K562 (cell line): ENCODE results near the gene OR2V2. TPM values are rescaled to one million over a fixed set of nuclear protein-coding genes. Genes with fewer than 3 reads are reported as not detected.

ENCODE experiments used
- ATF1 ChIP-seq, 2 experiments: fragments of 450-650 bp in 1 of 2; IDR thresholded peaks; 2 replicates each; pipeline ENCODE4 v1.6.1; 2016; ENCODE audit warnings: missing compliant biosample characterization in 1 of 2, missing genetic modification characterization in 1 of 2
- CTBP1 ChIP-seq: fragments of 450-650 bp; IDR thresholded peaks from 2 replicates; pipeline ENCODE4 v1.6.1; 2016; ENCODE audit warnings: borderline replicate concordance
- ETV1 ChIP-seq: fragments of 450-650 bp; conservative IDR thresholded peaks from 2 replicates; pipeline ENCODE4 v1.6.1; 2016; ENCODE audit warnings: missing genetic modification characterization, control low read depth, low read depth, missing compliant biosample characterization
- GABPB2 ChIP-seq: fragments of 250-450 bp; sonication (Bioruptor Pico); conservative IDR thresholded peaks from 2 replicates; pipeline ENCODE4 v1.5.1; 2021; ENCODE audit warnings: mild to moderate bottlenecking
- KAT2B ChIP-seq: IDR thresholded peaks from one replicate; pipeline ENCODE4 v1.6.1; 2012; ENCODE audit warnings: low read depth, mild to moderate bottlenecking, control low read depth, inconsistent platforms, low read length, moderate library complexity
- NELFE ChIP-seq: IDR thresholded peaks from 2 replicates; pipeline ENCODE4 v1.6.1; 2011; ENCODE audit warnings: mild to moderate bottlenecking; ENCODE audit not compliant: insufficient read depth, insufficient read length
- PHTF2 ChIP-seq: fragments of 250-450 bp; sonication (Bioruptor Pico); IDR thresholded peaks from 2 replicates; pipeline ENCODE4 v1.5.0; 2021; ENCODE audit warnings: mild to moderate bottlenecking
- RBM15 ChIP-seq: fragments of 200-400 bp; formaldehyde crosslinking; IDR thresholded peaks from 2 replicates; pipeline ENCODE4 v1.6.1; 2018; ENCODE audit warnings: mild to moderate bottlenecking, low read length, moderate library complexity; ENCODE audit not compliant: insufficient read depth
- SIN3B ChIP-seq: fragments of 450-650 bp; IDR thresholded peaks from 2 replicates; pipeline ENCODE4 v1.6.1; 2017; ENCODE audit warnings: low read depth, mild to moderate bottlenecking, moderate library complexity
- TAF1 ChIP-seq: IDR thresholded peaks from 2 replicates; pipeline ENCODE4 v1.6.1; 2011; ENCODE audit warnings: mild to moderate bottlenecking, low read length, moderate library complexity; ENCODE audit not compliant: insufficient read depth, control insufficient read depth, severe bottlenecking; ENCODE audit errors: extremely low read depth
- ZBTB8A ChIP-seq: fragments of 450-650 bp; IDR thresholded peaks from 2 replicates; pipeline ENCODE4 v1.6.1; 2018; ENCODE audit warnings: mild to moderate bottlenecking, moderate library complexity; ENCODE audit not compliant: partially characterized antibody
- ZKSCAN8 ChIP-seq: fragments of 200-800 bp; sonication (Bioruptor generic); IDR thresholded peaks from 2 replicates; pipeline ENCODE4 v1.6.1; 2016; ENCODE audit warnings: missing genetic modification characterization, missing compliant biosample characterization
- ZNF174 ChIP-seq: fragments of 250-450 bp; sonication (Bioruptor Pico); IDR thresholded peaks from 2 replicates; pipeline ENCODE4 v1.4.0; 2020; ENCODE audit warnings: mild to moderate bottlenecking
- ZNF507 ChIP-seq: conservative IDR thresholded peaks from 2 replicates; pipeline ENCODE4 v1.6.1; 2017; ENCODE audit warnings: missing genetic modification characterization, missing compliant biosample characterization
- ZNF695 ChIP-seq: fragments of 450-650 bp; formaldehyde crosslinking; IDR thresholded peaks from 2 replicates; pipeline ENCODE4 v1.4.0; 2020; ENCODE audit warnings: mild to moderate bottlenecking, moderate library complexity
- ZNF778 ChIP-seq: fragments of 450-650 bp; formaldehyde crosslinking; IDR thresholded peaks from 2 replicates; pipeline ENCODE4 v1.4.0; 2020; ENCODE audit warnings: mild to moderate bottlenecking, moderate library complexity
- polyA plus RNA-seq, 8 experiments: library from polyadenylated mRNA; depleted of rRNA in 4 of 8; stranded (reverse) in 5 of 8; unstranded in 3 of 8; fragments of >200 nt; fragmentation: Nextera tagmentation in 2 of 8; fragmentation: Illumina TruSeq in 1 of 8; extraction: Ambion mirVana in 2 of 8; extraction: Trizol in 1 of 8; gene quantifications; 2 replicates each; pipeline versions ENCODE4 v1.2.1 to v1.2.3, GENCODE V29; 2011 to 2014; ENCODE audit warnings: inconsistent platforms in 1 of 8, missing spikeins in 1 of 8
- total RNA-seq, 7 experiments: library from RNA; depleted of rRNA in 6 of 7; stranded (reverse); fragments of >200 nt in 6 of 7; fragmentation: Illumina TruSeq in 2 of 7; extraction: Trizol in 2 of 7; gene quantifications; 2 replicates each; pipeline versions ENCODE4 v1.2.1 to v1.2.3, GENCODE V29; 2011 to 2021; ENCODE audit warnings: low replicate concordance in 1 of 7
- TF ChIP-seq, protein P1 (sequence below): fragments of 200-400 bp; formaldehyde crosslinking; IDR thresholded peaks from 2 replicates; pipeline ENCODE4 v1.6.1; 2017; ENCODE audit warnings: mild to moderate bottlenecking, low read depth, low read length, moderate library complexity
- TF ChIP-seq, protein P2 (sequence below): sonication (generic); formaldehyde crosslinking; IDR thresholded peaks from 2 replicates; pipeline ENCODE4 v1.8.0; 2022; ENCODE audit warnings: mild to moderate bottlenecking, low read depth, missing genetic modification reagents
- TF ChIP-seq, protein P3 (sequence below): fragments of 250-450 bp; sonication (Bioruptor Pico); IDR thresholded peaks from 2 replicates; pipeline ENCODE4 v1.8.0; 2022; ENCODE audit warnings: moderate library complexity, mild to moderate bottlenecking, inconsistent platforms
- TF ChIP-seq, protein P4 (sequence below): sonication (generic); formaldehyde crosslinking; IDR thresholded peaks from 2 replicates; pipeline ENCODE4 v1.8.0; 2023; ENCODE audit warnings: missing genetic modification reagents, mild to moderate bottlenecking, borderline replicate concordance

Gene OR2V2
- total and polyA plus RNA-seq, 9 of the 15 experiments (the other 6 are each of a cell fraction or from before 2014, with no cell fraction given), result 0.01 TPM; not detected in 8

DNA sequence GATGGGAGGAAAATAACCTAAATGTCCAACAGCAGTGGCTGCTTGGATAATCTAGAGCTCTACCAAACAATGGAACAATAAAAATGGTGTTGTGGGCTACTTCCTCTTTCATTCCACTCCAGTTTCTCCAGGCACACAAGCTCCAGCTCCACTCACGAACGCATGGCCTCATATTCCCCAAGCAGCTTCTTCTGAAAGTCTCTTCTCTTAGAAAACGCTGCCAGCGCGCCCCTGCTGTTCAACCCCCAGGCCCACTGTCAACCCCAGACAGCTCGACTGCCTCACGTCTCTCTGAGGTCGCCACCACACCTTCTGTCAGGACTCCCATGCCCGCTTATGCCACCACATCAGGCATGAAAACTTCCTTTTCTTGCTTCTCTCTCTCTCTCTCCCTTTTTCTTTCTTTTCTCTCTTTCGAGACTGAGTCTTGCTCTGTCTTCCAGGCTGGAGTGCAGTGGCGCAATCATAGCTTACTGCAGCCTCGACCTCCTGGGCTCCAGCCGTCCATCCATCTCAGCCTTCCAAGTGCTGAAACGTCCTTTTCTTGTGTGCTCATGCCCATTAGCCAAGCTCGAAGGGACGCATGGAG lies 16.2 kb downstream of the OR2V2 start (continued):
- TF ChIP-seq, protein P1, sequence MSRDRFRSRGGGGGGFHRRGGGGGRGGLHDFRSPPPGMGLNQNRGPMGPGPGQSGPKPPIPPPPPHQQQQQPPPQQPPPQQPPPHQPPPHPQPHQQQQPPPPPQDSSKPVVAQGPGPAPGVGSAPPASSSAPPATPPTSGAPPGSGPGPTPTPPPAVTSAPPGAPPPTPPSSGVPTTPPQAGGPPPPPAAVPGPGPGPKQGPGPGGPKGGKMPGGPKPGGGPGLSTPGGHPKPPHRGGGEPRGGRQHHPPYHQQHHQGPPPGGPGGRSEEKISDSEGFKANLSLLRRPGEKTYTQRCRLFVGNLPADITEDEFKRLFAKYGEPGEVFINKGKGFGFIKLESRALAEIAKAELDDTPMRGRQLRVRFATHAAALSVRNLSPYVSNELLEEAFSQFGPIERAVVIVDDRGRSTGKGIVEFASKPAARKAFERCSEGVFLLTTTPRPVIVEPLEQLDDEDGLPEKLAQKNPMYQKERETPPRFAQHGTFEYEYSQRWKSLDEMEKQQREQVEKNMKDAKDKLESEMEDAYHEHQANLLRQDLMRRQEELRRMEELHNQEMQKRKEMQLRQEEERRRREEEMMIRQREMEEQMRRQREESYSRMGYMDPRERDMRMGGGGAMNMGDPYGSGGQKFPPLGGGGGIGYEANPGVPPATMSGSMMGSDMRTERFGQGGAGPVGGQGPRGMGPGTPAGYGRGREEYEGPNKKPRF, result no peak
- no peak for TF ChIP-seq KAT2B
- no peak for TF ChIP-seq CTBP1
- no peak for TF ChIP-seq SIN3B
- no peak for TF ChIP-seq PHTF2 (CRISPR knock-in tag)
- peak; percentile 52 for TF ChIP-seq TAF1
- no peak for TF ChIP-seq ZKSCAN8
- TF ChIP-seq ZNF507 (tag), result no peak
- TF ChIP-seq ATF1 (CRISPR knock-in tag; IDR thresholded peaks at IDR 0.05), result no peak
- TF ChIP-seq ATF1 (tag; IDR thresholded peaks at IDR 0.05), result peak; percentile 71
- no peak for TF ChIP-seq ZNF778
- TF ChIP-seq, protein P2, sequence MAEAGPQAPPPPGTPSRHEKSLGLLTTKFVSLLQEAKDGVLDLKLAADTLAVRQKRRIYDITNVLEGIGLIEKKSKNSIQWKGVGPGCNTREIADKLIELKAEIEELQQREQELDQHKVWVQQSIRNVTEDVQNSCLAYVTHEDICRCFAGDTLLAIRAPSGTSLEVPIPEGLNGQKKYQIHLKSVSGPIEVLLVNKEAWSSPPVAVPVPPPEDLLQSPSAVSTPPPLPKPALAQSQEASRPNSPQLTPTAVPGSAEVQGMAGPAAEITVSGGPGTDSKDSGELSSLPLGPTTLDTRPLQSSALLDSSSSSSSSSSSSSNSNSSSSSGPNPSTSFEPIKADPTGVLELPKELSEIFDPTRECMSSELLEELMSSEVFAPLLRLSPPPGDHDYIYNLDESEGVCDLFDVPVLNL (CRISPR knock-in tag), result no peak
- no peak for TF ChIP-seq NELFE
- TF ChIP-seq GABPB2, result no peak
- no peak for TF ChIP-seq ZNF174 (CRISPR knock-in tag)
- TF ChIP-seq, protein P3, sequence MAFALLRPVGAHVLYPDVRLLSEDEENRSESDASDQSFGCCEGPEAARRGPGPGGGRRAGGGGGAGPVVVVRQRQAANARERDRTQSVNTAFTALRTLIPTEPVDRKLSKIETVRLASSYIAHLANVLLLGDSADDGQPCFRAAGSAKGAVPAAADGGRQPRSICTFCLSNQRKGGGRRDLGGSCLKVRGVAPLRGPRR (CRISPR knock-in tag), result no peak
- TF ChIP-seq RBM15, result no peak
- no peak for TF ChIP-seq ETV1 (tag)
- TF ChIP-seq, protein P4, sequence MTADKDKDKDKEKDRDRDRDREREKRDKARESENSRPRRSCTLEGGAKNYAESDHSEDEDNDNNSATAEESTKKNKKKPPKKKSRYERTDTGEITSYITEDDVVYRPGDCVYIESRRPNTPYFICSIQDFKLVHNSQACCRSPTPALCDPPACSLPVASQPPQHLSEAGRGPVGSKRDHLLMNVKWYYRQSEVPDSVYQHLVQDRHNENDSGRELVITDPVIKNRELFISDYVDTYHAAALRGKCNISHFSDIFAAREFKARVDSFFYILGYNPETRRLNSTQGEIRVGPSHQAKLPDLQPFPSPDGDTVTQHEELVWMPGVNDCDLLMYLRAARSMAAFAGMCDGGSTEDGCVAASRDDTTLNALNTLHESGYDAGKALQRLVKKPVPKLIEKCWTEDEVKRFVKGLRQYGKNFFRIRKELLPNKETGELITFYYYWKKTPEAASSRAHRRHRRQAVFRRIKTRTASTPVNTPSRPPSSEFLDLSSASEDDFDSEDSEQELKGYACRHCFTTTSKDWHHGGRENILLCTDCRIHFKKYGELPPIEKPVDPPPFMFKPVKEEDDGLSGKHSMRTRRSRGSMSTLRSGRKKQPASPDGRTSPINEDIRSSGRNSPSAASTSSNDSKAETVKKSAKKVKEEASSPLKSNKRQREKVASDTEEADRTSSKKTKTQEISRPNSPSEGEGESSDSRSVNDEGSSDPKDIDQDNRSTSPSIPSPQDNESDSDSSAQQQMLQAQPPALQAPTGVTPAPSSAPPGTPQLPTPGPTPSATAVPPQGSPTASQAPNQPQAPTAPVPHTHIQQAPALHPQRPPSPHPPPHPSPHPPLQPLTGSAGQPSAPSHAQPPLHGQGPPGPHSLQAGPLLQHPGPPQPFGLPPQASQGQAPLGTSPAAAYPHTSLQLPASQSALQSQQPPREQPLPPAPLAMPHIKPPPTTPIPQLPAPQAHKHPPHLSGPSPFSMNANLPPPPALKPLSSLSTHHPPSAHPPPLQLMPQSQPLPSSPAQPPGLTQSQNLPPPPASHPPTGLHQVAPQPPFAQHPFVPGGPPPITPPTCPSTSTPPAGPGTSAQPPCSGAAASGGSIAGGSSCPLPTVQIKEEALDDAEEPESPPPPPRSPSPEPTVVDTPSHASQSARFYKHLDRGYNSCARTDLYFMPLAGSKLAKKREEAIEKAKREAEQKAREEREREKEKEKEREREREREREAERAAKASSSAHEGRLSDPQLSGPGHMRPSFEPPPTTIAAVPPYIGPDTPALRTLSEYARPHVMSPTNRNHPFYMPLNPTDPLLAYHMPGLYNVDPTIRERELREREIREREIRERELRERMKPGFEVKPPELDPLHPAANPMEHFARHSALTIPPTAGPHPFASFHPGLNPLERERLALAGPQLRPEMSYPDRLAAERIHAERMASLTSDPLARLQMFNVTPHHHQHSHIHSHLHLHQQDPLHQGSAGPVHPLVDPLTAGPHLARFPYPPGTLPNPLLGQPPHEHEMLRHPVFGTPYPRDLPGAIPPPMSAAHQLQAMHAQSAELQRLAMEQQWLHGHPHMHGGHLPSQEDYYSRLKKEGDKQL (CRISPR knock-in tag), result no peak
- TF ChIP-seq ZBTB8A, result no peak
- TF ChIP-seq ZNF695 (CRISPR knock-in tag), result 0 out of 2 replicates have a peak, but pooled peaks have one; percentile 40
